Chondrocyte (in vitro differentiated cells): ENCODE results near the gene PDZRN3. TPM values are rescaled to one million over a fixed set of nuclear protein-coding genes. Genes with fewer than 3 reads are reported as not detected.

Source experiments
- DNase-seq: peaks from one replicate; pipeline ENCODE4 v3.0.0; 2021; ENCODE audit warnings: mixed read lengths, low spot score
- H3K27ac Mint-ChIP-seq: one replicate; pipeline ENCODE4 v1.8.0; 2021; ENCODE audit warnings: mild to moderate bottlenecking, moderate library complexity, mixed read lengths; ENCODE audit not compliant: unreplicated experiment
- H3K27me3 Mint-ChIP-seq: 2 replicates; pipeline ENCODE4 v1.8.0; 2021; ENCODE audit warnings: low read depth, mixed read lengths
- H3K36me3 Mint-ChIP-seq: 2 replicates; pipeline ENCODE4 v1.8.0; 2021; ENCODE audit warnings: low read depth, mixed read lengths
- H3K4me1 Mint-ChIP-seq: 2 replicates; pipeline ENCODE4 v1.8.0; 2021; ENCODE audit warnings: low read depth, mild to moderate bottlenecking, mixed read lengths
- H3K4me3 Mint-ChIP-seq: one replicate; pipeline ENCODE4 v1.8.0; 2021; ENCODE audit warnings: mild to moderate bottlenecking, moderate library complexity, mixed read lengths; ENCODE audit not compliant: unreplicated experiment
- H3K9me3 Mint-ChIP-seq: 2 replicates; pipeline ENCODE4 v1.8.0; 2021; ENCODE audit warnings: low read depth, mixed read lengths
- total RNA-seq: library from RNA; stranded (reverse); gene quantifications from 3 replicates; pipeline ENCODE4 v1.2.1, GENCODE V29; 2021
- TF ChIP-seq, protein P1 (sequence below): fragments of 200-600 bp; sonication (generic); IDR thresholded peaks from 2 replicates; pipeline ENCODE4 v1.5.0; 2021; ENCODE audit warnings: antibody characterized with exemption, mild to moderate bottlenecking, moderate library complexity

PDZRN3 gene
- total RNA-seq, 1 donor from 2014 or later: 19.4 TPM

DNA sequence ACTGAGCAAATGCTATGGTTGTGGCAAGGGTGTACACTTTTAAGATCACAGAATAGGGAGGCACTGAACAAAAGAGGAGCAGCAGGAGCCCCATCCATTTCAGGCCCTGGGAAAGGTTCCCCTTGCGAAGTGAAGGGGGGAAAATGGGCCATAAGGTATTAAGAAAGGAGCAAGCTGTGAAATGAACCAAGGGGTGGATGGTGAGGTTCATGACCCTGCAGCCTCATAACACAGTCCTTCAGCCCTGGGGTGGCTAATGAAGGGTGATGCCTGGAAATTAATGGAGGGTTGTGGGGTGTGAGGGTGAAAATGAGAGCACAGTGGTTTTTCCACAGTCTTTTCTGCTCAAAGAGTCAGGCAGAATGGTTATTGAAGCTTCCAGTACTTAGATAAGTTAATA, 150.1 kb downstream of the PDZRN3 start:
- Mint-ChIP-seq H3K4me1 (peaks cover 10% of the 10 kb centered on the region), H3K9me3 (peaks cover 4% of the 10 kb centered on the region), H3K36me3 (no peaks in the 10 kb centered on the region), H3K27ac (no peak overlapping the region), H3K27me3 (no peaks in the 10 kb centered on the region), H3K4me3 (no peak overlapping the region)
- DNase-seq: no peak
- TF ChIP-seq, protein P1, sequence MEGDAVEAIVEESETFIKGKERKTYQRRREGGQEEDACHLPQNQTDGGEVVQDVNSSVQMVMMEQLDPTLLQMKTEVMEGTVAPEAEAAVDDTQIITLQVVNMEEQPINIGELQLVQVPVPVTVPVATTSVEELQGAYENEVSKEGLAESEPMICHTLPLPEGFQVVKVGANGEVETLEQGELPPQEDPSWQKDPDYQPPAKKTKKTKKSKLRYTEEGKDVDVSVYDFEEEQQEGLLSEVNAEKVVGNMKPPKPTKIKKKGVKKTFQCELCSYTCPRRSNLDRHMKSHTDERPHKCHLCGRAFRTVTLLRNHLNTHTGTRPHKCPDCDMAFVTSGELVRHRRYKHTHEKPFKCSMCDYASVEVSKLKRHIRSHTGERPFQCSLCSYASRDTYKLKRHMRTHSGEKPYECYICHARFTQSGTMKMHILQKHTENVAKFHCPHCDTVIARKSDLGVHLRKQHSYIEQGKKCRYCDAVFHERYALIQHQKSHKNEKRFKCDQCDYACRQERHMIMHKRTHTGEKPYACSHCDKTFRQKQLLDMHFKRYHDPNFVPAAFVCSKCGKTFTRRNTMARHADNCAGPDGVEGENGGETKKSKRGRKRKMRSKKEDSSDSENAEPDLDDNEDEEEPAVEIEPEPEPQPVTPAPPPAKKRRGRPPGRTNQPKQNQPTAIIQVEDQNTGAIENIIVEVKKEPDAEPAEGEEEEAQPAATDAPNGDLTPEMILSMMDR: no peak

DNA sequence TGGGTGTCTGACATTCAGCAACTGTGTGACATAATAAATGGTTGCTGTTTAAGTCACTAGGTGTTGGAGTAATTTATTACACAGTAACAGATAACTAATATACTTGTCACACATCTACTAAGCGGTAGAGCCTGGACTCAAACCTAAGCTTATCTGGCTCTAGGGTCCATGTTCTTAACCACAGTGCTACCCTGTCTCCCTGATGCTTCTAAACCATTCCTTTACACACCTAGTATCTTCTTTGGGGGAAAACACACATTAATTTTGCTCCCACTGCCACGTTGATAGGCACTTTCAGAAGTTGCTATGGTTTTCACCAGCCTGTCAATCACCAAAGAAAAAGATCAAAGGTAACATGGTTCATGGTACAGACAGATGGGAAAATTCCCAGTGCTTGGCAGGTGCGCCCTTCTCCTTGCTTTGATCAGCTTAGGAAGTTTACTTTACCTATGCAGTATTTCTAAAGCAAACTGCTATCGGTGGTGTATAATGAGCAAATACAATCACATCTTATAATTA, 150.8 kb downstream of the PDZRN3 start:
- Mint-ChIP-seq H3K4me3 (no peak overlapping the region), H3K4me1 (peaks cover 10% of the 10 kb centered on the region), H3K36me3 (no peaks in the 10 kb centered on the region), H3K27ac (no peak overlapping the region), H3K9me3 (peaks cover 4% of the 10 kb centered on the region), H3K27me3 (no peaks in the 10 kb centered on the region)
- TF ChIP-seq, protein P1: no peak
- DNase-seq: no peak

DNA sequence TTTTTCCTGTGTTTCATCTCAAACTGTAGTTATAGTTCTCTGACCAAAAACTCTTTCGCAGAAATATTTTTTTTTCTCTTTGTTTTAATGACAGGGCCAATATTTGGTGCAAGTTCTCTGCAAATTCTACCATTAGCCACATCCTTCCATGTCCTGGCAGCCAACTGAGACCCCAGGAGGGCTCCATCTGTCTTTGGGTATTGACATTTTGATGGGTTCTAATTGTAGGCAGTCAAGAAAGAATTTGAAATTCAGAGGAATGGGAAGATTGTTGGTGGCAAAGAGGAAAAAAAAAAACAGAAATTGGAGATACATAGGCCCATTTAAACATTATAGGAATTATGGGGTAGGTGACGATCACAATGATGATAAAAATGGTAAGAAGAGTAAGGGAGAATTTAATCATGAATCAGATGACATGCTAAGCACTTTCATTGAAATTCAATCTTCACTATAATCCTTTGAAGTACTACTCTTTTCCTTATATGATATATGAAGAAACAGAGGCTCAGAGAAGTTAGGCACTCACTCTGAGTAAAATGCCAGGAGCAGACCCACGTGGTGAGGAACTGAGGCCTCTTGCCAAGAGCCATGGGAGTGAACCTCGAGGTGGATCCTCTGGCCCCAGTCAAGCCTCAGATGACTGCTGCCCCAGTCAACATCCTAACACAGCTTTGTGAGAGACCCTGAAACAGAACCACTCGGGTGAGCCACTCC, 151.4 kb downstream of the PDZRN3 start:
- Mint-ChIP-seq H3K9me3 (peaks cover 4% of the 10 kb centered on the region), H3K4me3 (no peak overlapping the region), H3K36me3 (no peaks in the 10 kb centered on the region), H3K4me1 (peaks cover 10% of the 10 kb centered on the region), H3K27me3 (no peaks in the 10 kb centered on the region), H3K27ac (no peak overlapping the region)
- DNase-seq: no peak
- TF ChIP-seq, protein P1: no peak

DNA sequence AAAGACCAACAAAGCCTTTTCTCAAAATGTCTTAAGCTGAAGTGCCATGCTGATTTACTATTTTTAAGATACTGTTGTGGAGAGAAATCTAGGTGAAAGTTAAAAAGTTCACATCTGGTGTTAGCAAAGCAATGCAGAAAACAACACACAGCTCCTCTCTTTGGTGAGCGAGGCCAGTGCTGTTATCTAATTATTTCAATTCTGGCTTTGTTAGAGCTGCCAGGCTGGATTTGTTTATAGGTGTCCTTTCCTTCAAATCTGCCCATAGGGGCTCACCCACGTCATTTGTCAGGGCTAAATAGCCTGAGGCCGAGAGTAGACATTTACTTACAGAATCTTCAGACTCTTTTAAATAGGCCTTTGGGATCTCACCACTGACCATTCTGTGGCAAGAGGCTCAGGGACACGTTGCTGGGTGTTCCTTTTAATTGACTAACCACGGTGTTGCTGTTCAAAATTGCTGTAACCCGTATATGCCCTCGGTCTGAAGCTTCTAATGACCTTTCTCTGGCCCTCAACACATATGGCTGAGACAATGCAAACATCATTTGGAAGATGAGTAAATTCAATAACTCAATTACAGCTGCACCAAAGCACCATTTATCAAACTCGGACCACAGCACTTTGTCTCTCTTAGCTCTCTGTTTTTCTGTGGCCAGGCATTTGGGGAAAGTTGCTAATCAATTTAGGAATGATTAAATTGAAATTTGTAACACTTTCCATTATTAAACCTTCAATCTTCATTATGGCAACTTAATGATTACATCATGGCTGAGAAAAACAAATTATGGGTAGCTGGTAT, 152.6 kb downstream of the PDZRN3 start:
- H3K27me3 Mint-ChIP-seq: no peaks in the 10 kb centered on the region
- DNase-seq: no peak
- TF ChIP-seq, protein P1: no peak
- H3K4me3 Mint-ChIP-seq: no peak overlapping the region
- no peak overlapping the region for H3K27ac Mint-ChIP-seq
- H3K9me3 Mint-ChIP-seq: no peaks in the 10 kb centered on the region
- no peaks in the 10 kb centered on the region for H3K36me3 Mint-ChIP-seq
- H3K4me1 Mint-ChIP-seq: peaks cover 10% of the 10 kb centered on the region

DNA sequence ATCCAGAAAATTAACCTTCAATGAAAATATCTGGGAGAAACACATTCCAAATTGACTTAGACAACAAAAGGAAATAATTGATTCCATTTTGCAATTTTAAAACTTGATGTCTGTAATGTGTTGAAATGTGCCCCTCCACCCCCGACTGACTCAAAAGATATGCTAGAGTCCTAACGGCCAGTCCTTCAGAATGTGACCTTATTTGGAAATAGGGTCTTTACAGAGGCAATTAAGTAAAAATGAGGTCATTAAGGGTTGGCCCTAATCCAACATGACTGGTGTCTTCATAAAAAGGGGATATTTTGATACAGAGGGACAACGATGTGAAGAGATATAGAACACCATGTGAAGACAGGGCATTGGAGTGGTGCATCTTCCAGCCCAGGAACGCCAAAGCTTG, 153.9 kb downstream of the PDZRN3 start:
- Mint-ChIP-seq H3K27me3 (no peaks in the 10 kb centered on the region), H3K9me3 (no peaks in the 10 kb centered on the region), H3K27ac (no peak overlapping the region), H3K4me1 (peaks cover 10% of the 10 kb centered on the region), H3K4me3 (no peak overlapping the region), H3K36me3 (no peaks in the 10 kb centered on the region)
- TF ChIP-seq, protein P1: no peak
- DNase-seq: no peak
